NB4 (cell line): ENCODE data around the gene EML3.
"Not testable (repeated sequence)": the region's sequence is repeated elsewhere in the genome, so short reads cannot be mapped to it uniquely, and the experiment has no call there.

ENCODE experiments used
- DNase-seq: peaks from one replicate; pipeline ENCODE4 v3.0.0; 2010; ENCODE audit warnings: low read depth
- H3K4me3 ChIP-seq: one replicate; pipeline ENCODE4 v1.5.1; 2011; ENCODE audit warnings: mild to moderate bottlenecking, low read depth, low read length, moderate library complexity
- MYC ChIP-seq: IDR thresholded peaks from 2 replicates; pipeline ENCODE4 v1.6.1; 2011; ENCODE audit warnings: low read depth, low read length
- POLR2A ChIP-seq: IDR thresholded peaks from 2 replicates; pipeline ENCODE4 v1.6.1; 2011; ENCODE audit warnings: mild to moderate bottlenecking; ENCODE audit not compliant: insufficient read length; ENCODE audit errors: extremely low read depth
- TF ChIP-seq, protein P1 (sequence below): IDR thresholded peaks from one replicate; pipeline ENCODE4 v1.5.1; 2012; ENCODE audit warnings: low read depth, low read length
- TF ChIP-seq, protein P2 (sequence below): IDR thresholded peaks from 2 replicates; pipeline ENCODE4 v1.6.1; 2011; ENCODE audit warnings: low read depth, low read length

EML3 gene

DNA sequence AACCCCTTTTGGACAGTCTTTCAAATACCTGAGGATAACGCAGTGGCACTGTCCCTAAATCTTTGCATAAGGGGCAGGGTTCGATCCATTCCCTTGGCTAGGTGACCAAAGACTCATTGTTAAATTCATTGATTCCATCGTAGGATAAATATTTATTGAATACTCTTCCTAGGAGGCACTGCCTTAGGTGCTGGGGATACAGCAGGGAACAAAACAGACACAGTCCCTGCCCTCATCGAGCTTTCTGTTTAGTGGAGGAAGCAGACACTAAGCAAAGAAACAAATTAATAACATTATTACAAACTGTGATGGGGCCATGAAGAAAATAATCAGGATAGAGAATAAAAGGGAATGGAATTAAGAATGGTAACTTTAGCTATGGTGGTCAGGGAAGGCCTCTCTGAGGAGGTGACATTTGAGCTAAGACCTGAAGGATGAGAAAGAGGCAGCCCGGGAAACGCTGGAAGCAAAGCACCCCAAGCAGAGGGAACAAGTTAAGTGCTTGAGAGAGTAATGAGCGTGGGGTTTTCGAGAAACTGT lies 8.5 kb upstream of the EML3 start:
- TF ChIP-seq MYC (no peak), POLR2A (no peak)
- TF ChIP-seq, protein P1, sequence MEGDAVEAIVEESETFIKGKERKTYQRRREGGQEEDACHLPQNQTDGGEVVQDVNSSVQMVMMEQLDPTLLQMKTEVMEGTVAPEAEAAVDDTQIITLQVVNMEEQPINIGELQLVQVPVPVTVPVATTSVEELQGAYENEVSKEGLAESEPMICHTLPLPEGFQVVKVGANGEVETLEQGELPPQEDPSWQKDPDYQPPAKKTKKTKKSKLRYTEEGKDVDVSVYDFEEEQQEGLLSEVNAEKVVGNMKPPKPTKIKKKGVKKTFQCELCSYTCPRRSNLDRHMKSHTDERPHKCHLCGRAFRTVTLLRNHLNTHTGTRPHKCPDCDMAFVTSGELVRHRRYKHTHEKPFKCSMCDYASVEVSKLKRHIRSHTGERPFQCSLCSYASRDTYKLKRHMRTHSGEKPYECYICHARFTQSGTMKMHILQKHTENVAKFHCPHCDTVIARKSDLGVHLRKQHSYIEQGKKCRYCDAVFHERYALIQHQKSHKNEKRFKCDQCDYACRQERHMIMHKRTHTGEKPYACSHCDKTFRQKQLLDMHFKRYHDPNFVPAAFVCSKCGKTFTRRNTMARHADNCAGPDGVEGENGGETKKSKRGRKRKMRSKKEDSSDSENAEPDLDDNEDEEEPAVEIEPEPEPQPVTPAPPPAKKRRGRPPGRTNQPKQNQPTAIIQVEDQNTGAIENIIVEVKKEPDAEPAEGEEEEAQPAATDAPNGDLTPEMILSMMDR = no peak
- TF ChIP-seq, protein P2, sequence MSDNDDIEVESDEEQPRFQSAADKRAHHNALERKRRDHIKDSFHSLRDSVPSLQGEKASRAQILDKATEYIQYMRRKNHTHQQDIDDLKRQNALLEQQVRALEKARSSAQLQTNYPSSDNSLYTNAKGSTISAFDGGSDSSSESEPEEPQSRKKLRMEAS = no peak
- no peak for DNase-seq
- peak overlapping the region; percentile 98 for H3K4me3 ChIP-seq

DNA sequence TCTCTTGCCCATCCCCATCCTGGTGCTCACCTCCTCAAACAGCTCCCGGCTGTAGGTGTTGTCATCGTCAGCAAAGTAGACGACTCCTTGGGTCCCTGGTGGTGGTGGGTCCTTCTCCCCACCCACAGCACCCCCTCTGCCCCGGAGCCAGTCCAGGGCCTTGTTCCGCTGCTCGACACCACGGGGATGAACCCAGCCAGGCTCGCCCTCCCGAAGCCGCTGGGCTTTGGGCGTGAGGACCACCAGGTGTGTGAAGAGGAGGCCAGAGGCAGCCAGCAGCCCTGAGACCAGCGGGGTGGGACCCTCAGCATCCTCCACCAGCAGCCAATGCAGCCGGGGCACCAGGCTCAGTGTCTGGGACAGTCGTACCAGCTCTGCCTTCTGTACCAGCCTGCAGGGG lies 4.4 kb upstream of the EML3 start:
- not testable (repeated sequence) for H3K4me3 ChIP-seq, DNase-seq

DNA sequence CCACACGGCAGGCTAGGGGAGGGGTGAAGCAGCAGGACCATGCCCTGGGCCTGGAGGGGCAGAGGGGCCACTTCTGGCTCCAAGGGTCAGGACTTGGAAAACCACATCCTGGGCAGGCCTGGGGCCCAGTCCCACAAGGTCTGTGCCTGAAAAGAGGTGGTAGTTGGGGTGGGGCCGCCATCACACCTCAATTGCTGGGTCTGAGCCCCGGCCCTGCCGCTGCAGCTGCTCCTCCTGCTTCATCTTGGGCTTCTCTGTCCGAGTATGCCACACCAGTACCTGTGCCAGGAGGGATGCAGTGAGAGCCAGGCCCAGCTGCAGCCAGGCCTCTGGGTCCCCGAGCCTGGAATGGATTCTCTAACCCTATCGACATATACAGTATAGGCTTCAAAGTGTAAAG lies 2.9 kb upstream of the EML3 start:
- no peak overlapping the region for H3K4me3 ChIP-seq
- no peak for DNase-seq
- no peak for TF ChIP-seq MYC
- TF ChIP-seq, protein P1 = no peak
- TF ChIP-seq, protein P2 = no peak
- TF ChIP-seq POLR2A = no peak

DNA sequence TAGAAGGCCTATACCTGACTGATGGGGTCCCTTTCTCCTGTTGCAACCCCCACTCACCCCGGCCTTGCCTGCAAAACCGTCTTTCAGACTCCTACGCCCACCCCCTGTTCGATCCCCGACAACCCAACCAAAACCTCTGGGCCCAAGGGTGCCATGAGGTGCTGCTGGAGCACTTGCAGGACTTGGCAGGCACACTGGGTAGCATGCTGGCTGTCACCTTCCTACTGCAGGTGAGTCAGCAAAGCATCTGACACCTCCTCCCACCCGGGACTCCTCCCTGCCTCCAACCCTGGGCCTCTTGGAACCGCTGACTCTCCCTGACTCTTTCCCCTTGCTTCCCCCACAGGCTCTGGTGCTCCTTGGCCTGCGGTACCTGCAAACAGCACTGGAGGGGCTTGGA lies 1.7 kb upstream of the EML3 start:
- TF ChIP-seq, protein P1 = no peak
- H3K4me3 ChIP-seq = no peak overlapping the region
- DNase-seq = no peak

DNA sequence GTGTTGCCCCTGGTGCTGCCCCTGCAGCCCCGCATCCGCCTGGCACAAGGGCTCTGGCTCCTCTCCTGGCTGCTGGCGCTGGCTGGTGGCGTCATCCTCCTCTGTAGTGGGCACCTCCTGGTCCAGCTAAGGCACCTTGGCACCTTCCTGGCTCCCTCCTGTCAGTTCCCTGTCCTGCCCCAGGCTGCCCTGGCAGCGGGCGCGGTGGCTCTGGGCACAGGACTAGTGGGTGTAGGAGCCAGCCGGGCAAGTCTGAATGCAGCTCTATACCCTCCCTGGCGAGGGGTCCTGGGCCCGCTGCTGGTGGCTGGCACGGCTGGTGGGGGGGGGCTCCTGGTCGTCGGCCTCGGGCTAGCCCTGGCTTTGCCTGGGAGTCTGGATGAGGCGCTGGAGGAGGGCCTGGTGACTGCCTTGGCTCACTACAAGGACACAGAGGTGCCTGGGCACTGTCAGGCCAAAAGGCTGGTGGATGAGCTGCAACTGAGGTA lies 760 bp upstream of the EML3 start:
- no peak for DNase-seq
- no peak overlapping the region for H3K4me3 ChIP-seq
- TF ChIP-seq, protein P2 = no peak
- TF ChIP-seq MYC = no peak
- TF ChIP-seq, protein P1 = no peak

DNA sequence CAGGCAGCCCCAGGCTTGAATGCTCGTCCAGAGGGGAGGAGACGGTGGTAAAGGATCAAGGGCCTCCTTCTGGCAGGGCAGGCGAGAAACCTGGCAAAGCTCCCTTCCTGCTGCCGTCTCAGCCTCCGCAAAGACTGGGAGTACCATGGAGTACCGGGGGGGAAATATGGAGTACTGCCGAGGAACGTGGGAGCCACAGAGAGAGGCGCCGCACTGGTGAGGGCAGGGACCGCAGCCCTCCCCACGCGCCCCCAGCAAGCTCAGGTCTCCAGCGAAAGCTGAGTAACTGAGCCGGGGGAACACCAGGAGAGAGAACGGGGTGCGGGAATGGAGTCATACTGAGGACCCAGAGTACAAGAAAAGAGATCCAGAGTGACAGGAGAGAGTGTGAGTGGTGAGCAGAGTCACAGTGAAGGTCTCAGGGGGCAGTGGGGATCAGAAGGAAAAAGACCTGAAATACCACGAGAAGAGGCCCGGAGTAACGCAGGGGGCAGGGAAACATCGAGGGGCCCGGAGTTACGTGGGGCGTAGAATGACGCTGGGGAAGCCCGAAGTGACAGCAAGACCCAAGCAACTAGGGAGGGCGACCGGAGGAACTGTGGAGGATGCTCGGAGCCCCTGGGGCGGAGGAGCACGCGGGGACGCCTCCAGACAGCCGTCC lies 740 bp downstream of the EML3 start:
- DNase-seq = peak; percentile 76
- peak overlapping the region; percentile 85 for H3K4me3 ChIP-seq
- TF ChIP-seq, protein P2 = peak; percentile 24; the same call in 1 of the 2 replicates
- peak; percentile 21 for TF ChIP-seq POLR2A
- TF ChIP-seq MYC = no peak
